Right lung (tissue), 10 donors: ENCODE results near the gene KLHL6. TPM values are rescaled to one million over a fixed set of nuclear protein-coding genes. Genes with fewer than 3 reads are reported as not detected.
"Not testable (repeated sequence)": the region's sequence is repeated elsewhere in the genome, so short reads cannot be mapped to it uniquely, and the experiment has no call there.

Experiments used
- DNase-seq, 2 donors: peaks; one replicate each; pipeline ENCODE4 v3.0.0-alpha.2; 2013
- long read RNA-seq, 8 donors: transcript quantifications; one replicate each; lab custom pipeline, GENCODE V29; 2026
- polyA plus RNA-seq, 5 donors: library from polyadenylated mRNA; unstranded; fragments of 120-200 nt; gene quantifications; one replicate each; pipeline versions ENCODE4 v1.2.1 to v1.2.3, GENCODE V29; 2013; ENCODE audit warnings: inconsistent platforms in 1 of 5, low replicate concordance in 1 of 5; ENCODE audit not compliant: insufficient read length in 5 of 5, insufficient read depth in 1 of 5

Gene KLHL6
- polyA plus RNA-seq, result 1 to 10 TPM; 1.5 to 2.3 (median 1.9) TPM
- long read RNA-seq, donor 1, result 0 reads
- long read RNA-seq, donor 2, result 0 reads
- long read RNA-seq, donor 3, result 0 reads
- long read RNA-seq, donor 4, result 0 reads
- long read RNA-seq, donor 5, result 0 reads
- long read RNA-seq, donor 6, full-length matches to known transcripts, result 1 of 1 reads
- long read RNA-seq, donor 6, partial matches to known transcripts, result 0 of 1 reads
- long read RNA-seq, donor 6, other reads (novel, unspliced or antisense), result 0 of 1 reads
- long read RNA-seq, donor 7, result 0 reads
- long read RNA-seq, donor 8, result 0 reads

- no peak for DNase-seq
Measured at GRCh38 chr3:183555541-183556081, at the start of gene KLHL6. Gene KLHL6 (minus strand): TSS chr3:183555706. CDS start chr3:183555653, 53 bp downstream.

GRCh38 chr3:183597959-183598358, 42.5 kb upstream of the KLHL6 start:
- no peak for DNase-seq

DNA sequence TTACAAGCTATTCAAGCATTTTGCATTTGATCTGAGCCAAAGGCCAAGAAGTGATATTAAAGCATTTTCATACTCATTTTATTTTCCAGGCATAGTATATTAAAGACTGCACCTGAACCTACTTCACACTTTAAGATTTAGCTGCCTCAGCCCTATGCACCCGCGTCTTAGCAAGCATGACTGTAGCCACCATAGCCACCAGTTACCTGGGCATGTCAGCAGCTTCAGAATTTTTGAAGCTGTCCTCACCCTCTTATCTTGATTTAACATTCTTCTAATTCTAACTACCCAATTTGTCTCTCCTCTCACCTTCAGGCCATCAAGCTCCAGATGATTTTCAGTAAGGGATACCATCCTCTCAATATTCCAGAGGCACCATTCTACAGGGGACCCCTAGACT, 39.1 kb upstream of the KLHL6 start:
- no peak for DNase-seq

- no peak for DNase-seq
Measured at GRCh38 chr3:183592821-183593220, 37.3 kb upstream of the KLHL6 start.

- no peak for DNase-seq
Measured at GRCh38 chr3:183591881-183592521, 36.5 kb upstream of the KLHL6 start.

DNA sequence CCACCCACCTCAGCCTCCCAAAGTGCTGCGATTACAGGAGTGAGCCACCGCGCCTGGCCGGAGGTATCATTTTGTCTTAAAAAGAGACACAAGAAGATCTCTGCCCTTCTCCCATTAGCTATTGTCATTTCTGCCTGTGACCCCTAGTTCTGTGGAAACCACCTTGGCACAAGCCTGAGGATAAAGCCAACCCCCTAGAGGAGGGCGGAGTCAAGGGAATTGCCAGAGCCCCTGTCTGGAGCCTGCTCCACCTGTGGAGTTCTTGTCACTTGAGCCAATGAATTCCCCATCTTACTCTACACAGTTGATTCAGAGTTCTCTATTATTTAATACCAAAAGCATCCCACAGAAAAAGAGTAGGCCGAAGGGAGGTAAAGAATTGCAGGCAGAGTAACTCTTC, 34.9 kb upstream of the KLHL6 start:
- no peak for DNase-seq

DNA sequence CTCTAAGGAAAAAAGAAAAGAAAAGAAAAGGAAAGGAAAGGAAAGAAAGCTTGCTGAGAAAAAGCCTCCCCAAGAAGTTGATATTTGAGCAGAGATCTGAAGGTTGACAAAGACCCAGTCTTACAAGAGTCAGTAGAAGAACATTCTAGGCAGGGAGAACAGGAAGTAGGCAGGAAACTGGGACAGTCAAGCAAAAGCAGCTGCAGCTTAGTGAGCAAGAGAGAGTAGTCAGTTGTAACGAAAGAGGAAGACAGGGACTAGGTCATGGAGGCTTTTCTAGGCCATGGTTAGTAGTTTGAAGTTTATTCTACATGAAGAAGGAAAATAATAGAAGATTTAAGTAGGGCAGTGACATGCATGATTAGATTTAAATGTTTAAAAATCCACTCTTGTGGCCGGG, 31.8 kb upstream of the KLHL6 start:
- no peak for DNase-seq

- no peak for DNase-seq
Measured at GRCh38 chr3:183586477-183586876, 31.0 kb upstream of the KLHL6 start.

GRCh38 chr3:183584914-183585280, 29.4 kb upstream of the KLHL6 start:
- DNase-seq, result no peak

GRCh38 chr3:183584246-183584913, 28.9 kb upstream of the KLHL6 start:
- peak; percentile 82 to 86 for DNase-seq

GRCh38 chr3:183583331-183584245, 28.1 kb upstream of the KLHL6 start:
- DNase-seq, result peak in 1 of 2 donors; percentile 45

DNA sequence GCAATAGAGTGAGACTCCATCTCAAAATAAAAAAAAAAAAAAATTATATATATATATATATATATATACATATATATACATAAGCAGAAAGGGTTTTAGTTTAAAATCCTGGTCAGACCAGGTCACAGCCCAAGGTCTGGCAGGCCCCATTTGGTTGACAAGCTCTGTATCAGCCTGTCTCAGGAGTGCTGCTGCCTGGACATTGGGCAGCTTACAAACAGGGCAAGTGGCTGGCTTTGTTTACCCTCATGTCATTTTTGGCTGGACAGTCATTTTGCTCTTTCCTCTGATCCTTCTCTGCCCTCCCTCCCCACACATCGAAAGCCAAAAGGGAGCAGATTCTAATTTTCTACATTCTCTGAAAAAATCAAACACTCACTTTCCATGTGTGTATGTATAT, 26.7 kb upstream of the KLHL6 start:
- no peak for DNase-seq

DNA sequence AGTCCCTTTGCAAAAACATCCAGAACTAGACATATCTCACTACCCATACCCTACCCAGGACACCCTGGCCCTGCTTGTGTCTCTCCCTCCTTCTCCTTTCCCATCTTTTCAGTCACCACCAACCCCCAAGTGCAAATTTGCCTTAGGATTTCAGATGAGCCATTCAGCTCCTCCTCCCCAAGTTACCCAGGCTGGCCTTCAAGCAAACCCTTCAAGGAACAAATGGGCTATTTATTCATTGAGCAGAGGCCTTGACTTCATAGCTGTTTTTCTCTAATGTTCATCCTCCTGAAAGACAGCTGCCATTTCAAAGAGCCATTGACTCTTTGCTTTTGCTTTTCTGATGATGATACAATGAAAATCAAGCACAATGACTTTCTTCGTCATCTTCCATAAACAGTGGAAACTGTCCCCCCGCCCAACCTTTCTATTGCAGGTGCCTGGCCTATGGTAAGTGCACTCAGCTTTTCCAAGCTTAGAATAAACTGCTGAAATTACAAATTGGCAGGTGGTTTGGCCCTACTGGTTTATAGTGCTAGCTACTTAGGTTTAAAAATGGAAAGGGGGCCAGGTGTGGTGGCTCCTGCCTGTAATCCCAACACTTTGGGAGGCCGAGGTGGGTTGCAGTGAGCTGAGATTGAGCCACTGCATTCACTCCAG, 26.1 kb upstream of the KLHL6 start:
- DNase-seq, result no peak

DNA sequence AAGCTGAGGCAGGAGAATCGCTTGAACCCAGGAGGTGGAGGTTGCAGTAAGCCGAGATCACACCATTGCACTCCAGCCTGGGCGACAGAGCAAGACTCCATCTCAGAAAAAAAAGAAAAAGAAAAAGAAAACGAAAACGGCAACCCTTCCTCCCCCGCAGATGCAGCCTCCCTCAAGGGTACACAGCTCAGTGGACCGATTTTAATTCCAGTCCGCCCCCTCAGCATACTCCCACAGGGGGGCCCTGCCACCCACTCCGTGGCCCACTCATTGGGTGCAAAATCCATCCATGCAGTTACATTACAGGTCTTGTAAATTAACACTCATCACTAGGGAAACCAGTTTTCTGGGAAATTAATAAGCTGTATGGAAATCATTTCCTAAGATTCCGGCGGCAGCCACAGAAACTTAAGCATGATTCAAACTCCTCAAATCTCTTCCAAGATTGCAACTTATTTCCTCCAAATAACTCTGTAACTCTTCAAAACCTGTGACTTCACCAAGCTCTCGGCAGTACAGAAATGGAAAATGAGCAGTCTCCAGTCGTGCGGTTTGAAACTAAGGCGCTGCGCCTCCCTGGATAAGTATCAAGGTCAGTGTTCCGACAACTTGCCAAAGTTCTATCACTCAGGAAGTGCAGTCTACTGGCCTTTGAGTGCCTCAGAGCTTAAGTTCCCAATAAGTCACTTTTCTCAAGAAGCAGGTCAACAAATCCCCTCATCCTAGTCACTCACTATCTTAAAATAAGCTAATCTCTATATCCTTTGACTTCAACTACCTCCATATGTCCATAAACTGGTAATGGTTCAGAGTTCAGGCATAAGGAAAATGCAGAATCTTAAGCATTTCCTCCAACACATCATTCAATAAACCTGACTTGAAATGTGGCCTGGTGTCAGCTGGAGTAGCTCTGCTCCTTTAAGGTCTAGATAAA, 24.7 kb upstream of the KLHL6 start:
- DNase-seq, result no peak

DNA sequence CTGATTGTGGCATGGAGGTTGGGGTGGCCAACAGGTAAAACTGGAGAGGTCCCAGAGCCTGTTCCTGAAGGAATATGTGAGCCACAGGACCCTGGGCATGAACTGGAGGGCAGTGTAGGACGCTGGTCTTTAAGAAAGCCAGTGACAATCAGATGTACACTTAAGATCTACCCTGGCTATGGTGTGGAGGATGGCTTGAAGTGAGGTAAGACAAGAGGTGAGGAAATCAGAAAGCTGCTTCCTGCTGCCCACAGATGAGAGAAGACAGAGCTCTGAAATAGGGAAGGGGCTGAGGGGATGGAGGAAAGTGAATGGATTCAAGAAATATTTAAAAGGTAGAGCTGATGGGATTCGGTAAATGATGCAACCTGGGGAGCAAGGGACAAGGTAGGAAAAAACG, 22.7 kb upstream of the KLHL6 start:
- no peak for DNase-seq

DNA sequence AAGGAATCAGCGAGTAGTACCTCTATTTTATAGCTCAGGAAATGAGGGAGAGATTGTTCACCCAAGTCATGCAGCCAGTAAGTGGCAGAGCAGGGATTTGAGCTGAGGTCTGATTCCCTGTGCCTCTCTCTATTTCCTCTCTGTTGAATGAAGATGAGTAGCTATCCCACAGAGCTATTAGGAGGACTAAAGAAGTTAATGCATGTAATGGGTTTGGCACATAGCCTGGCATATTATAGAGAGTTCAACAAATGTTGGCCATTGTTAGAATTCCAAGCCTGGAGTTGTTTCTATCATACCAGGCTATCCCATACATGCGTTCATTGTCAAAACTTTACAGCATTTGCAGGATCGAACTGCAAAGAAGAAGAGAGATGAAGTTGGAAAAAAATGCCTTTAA, 21.8 kb upstream of the KLHL6 start:
- DNase-seq, result no peak

GRCh38 chr3:183576487-183577107, 21.1 kb upstream of the KLHL6 start:
- DNase-seq, result no peak

GRCh38 chr3:183572935-183573334, 17.4 kb upstream of the KLHL6 start:
- DNase-seq, result no peak

GRCh38 chr3:183570191-183570590, 14.7 kb upstream of the KLHL6 start:
- not testable (repeated sequence) for DNase-seq
